Measurements from ENCODE around the gene MYO1D. TPM values are rescaled to one million over a fixed set of nuclear protein-coding genes. Genes with fewer than 3 reads are reported as not detected.
"Not testable (repeated sequence)": the region's sequence is repeated elsewhere in the genome, so short reads cannot be mapped to it uniquely, and the experiment has no call there.

Gene MYO1D
- total and polyA plus RNA-seq, 8 donors: 16.7 to 43.0 (median 29.4) TPM

- no peak for ATAC-seq
- H3K9me3 ChIP-seq: no peaks in the 10 kb centered on the region
- intact Hi-C loops (cut with DNase I): no loop called here
- no peak overlapping the region for H3K27ac ChIP-seq
- H3K4me3 ChIP-seq: no peak overlapping the region
- DNase-seq: no peak
- no peaks in the 10 kb centered on the region for H3K27me3 ChIP-seq
- no peak for FAIRE-seq
- WGBS, 2 donors: 86 to 90% methylated on average over 4 of the region's 4 CpGs
- TF ChIP-seq CTCF (IDR thresholded peaks at IDR 0.05): no peak
- H3K4me1 ChIP-seq: peaks cover 0 to 7% (median 0%) of the 10 kb centered on the region in 3 donors
- H3K36me3 ChIP-seq: peaks cover 0 to 54% (median 5%) of the 10 kb centered on the region in 3 donors
Measured at GRCh38 chr17:32460054-32460453, 416.9 kb downstream of the MYO1D start.

- ATAC-seq: no peak
- intact Hi-C loops (cut with DNase I): no loop called here
Measured at GRCh38 chr17:32458371-32458770, 418.6 kb downstream of the MYO1D start.

GRCh38 chr17:32453370-32453769 is 423.6 kb downstream of the MYO1D start:
- H3K4me1 ChIP-seq: peaks cover 0 to 4% (median 0%) of the 10 kb centered on the region in 3 donors
- ATAC-seq (no peak), FAIRE-seq (no peak), DNase-seq (no peak)
- H3K9me3 ChIP-seq: no peaks in the 10 kb centered on the region
- H3K4me3 ChIP-seq: no peak overlapping the region
- no peaks in the 10 kb centered on the region for H3K27me3 ChIP-seq
- 89 to 93% methylated on average over 2 of the region's 2 CpGs for WGBS, 2 donors
- peaks cover 0 to 39% (median 34%) of the 10 kb centered on the region in 3 donors for H3K36me3 ChIP-seq
- H3K27ac ChIP-seq: no peak overlapping the region
- intact Hi-C loops (cut with DNase I): no loop called here
- TF ChIP-seq CTCF (IDR thresholded peaks at IDR 0.05): no peak

More at GRCh38 chr17:32458371-32458770, 418.6 kb downstream of the MYO1D start:
- TF ChIP-seq CTCF (IDR thresholded peaks at IDR 0.05): no peak
- FAIRE-seq: no peak
- Histone ChIP-seq H3K36me3 (peaks cover 0 to 54% (median 14%) of the 10 kb centered on the region in 3 donors), H3K4me1 (peaks cover 0 to 7% (median 0%) of the 10 kb centered on the region in 3 donors), H3K4me3 (no peak overlapping the region), H3K27me3 (no peaks in the 10 kb centered on the region), H3K27ac (no peak overlapping the region), H3K9me3 (no peaks in the 10 kb centered on the region)
- DNase-seq: no peak

GRCh38 chr17:32452281-32452680 is 424.6 kb downstream of the MYO1D start:
- H3K9me3 ChIP-seq: no peaks in the 10 kb centered on the region
- H3K4me3 ChIP-seq: no peak overlapping the region
- H3K27me3 ChIP-seq: no peaks in the 10 kb centered on the region
- FAIRE-seq (no peak), ATAC-seq (no peak), DNase-seq (no peak)
- 94 to 100% methylated on average over 1 of the region's 1 CpG for WGBS, 2 donors
- H3K4me1 ChIP-seq: peaks cover 0 to 4% (median 0%) of the 10 kb centered on the region in 3 donors
- peaks cover 0 to 34% (median 32%) of the 10 kb centered on the region in 3 donors for H3K36me3 ChIP-seq
- H3K27ac ChIP-seq: no peak overlapping the region
- no peak for TF ChIP-seq CTCF (IDR thresholded peaks at IDR 0.05)
- intact Hi-C loops (cut with DNase I): no loop called here

- intact Hi-C loops (cut with DNase I): no loop called here
- no peak for FAIRE-seq
- Histone ChIP-seq H3K27me3 (no peaks in the 10 kb centered on the region), H3K4me1 (peaks cover 0 to 4% (median 3%) of the 10 kb centered on the region in 3 donors), H3K36me3 (peaks cover 0 to 34% (median 28%) of the 10 kb centered on the region in 3 donors), H3K27ac (no peak overlapping the region), H3K9me3 (no peaks in the 10 kb centered on the region), H3K4me3 (no peak overlapping the region)
- DNase-seq: no peak
- TF ChIP-seq CTCF (IDR thresholded peaks at IDR 0.05): no peak
- ATAC-seq: no peak
- 73 to 98% methylated on average over 2 of the region's 2 CpGs for WGBS, 2 donors
Measured at GRCh38 chr17:32451879-32452278, 425.0 kb downstream of the MYO1D start.

- H3K9me3 ChIP-seq; H3K4me3 ChIP-seq; FAIRE-seq; intact Hi-C loops (cut with DNase I); H3K27ac ChIP-seq; DNase-seq; H3K27me3 ChIP-seq; ATAC-seq: not testable (repeated sequence)
- Histone ChIP-seq H3K4me1 (peaks cover 10 to 18% (median 10%) of the 10 kb centered on the region in 3 donors), H3K36me3 (peaks cover 0 to 32% (median 23%) of the 10 kb centered on the region in 3 donors)
- 91 to 96% methylated on average over 6 of the region's 6 CpGs for WGBS, 2 donors
Measured at GRCh38 chr17:32450379-32450778, 426.5 kb downstream of the MYO1D start.

All from pancreas (tissue), 10 donors.